ENCODE measurements around the gene MCF2L.

GRCh38 chr13:113084943-113085540, 116.0 kb downstream of the MCF2L start:
- TF ChIP-seq CTCF (IDR thresholded peaks at IDR 0.05) (no peak), POLR2A (IDR thresholded peaks at IDR 0.05) (no peak)
